AG10803 (cell line): ENCODE results near the gene MOG.

Experiments
- DNase-seq: peaks from one replicate; pipeline ENCODE4 v3.0.0; 2010; ENCODE audit warnings: low read depth
- H3K4me3 ChIP-seq: 2 replicates; pipeline ENCODE4 v1.5.1; 2011; ENCODE audit warnings: mild to moderate bottlenecking, low read length, control low read depth
- CTCF ChIP-seq: conservative IDR thresholded peaks from 2 replicates; pipeline ENCODE4 v1.5.1; 2011; ENCODE audit warnings: mild to moderate bottlenecking, low read length, control low read depth, inconsistent platforms

The MOG gene

GRCh38 chr6:29679962-29680361 lies 23.1 kb downstream of the MOG start:
- TF ChIP-seq CTCF = no peak
- no peak overlapping the region for H3K4me3 ChIP-seq
- DNase-seq = no peak

- H3K4me3 ChIP-seq = no peak overlapping the region
- no peak for TF ChIP-seq CTCF
- DNase-seq = no peak
Measured at GRCh38 chr6:29680416-29680815, 23.5 kb downstream of the MOG start.

- H3K4me3 ChIP-seq = no peak within 1 kb of the TSS
- no peak for TF ChIP-seq CTCF
- DNase-seq = no peak
Measured at GRCh38 chr6:29680904-29681303, 24.0 kb downstream of the MOG start, which contains the start of gene ZFP57. Gene ZFP57, minus strand, starts transcription at chr6:29681152. Its CDS starts 4,149 bp downstream, at chr6:29677003.

GRCh38 chr6:29681811-29682210 lies 24.9 kb downstream of the MOG start:
- H3K4me3 ChIP-seq = no peak overlapping the region
- no peak for TF ChIP-seq CTCF
- no peak for DNase-seq

GRCh38 chr6:29685718-29686326 lies 28.9 kb downstream of the MOG start:
- no peak overlapping the region for H3K4me3 ChIP-seq
- TF ChIP-seq CTCF = no peak
- DNase-seq = no peak

GRCh38 chr6:29694637-29695036 lies 37.7 kb downstream of the MOG start:
- DNase-seq = no peak
- no peak for TF ChIP-seq CTCF
- no peak overlapping the region for H3K4me3 ChIP-seq
